DOHH2 (cell line): Measurements from ENCODE around the gene DISC1.

Experiments used
- H3F3A ChIP-seq: fragments of 200-600 bp; sonication (generic), shearing (Covaris generic); 2 replicates; pipeline ENCODE4 v1.6.0; 2016; ENCODE audit warnings: antibody characterized with exemption, mild to moderate bottlenecking; ENCODE audit not compliant: control insufficient read depth, insufficient read depth
- H3K27ac ChIP-seq: fragments of 200-600 bp; sonication (generic); 2 replicates; pipeline ENCODE4 v1.5.1; 2014; ENCODE audit warnings: low read depth, mild to moderate bottlenecking, low read length, moderate library complexity
- H3K27me3 ChIP-seq: fragments of 200-600 bp; sonication (generic); 2 replicates; pipeline ENCODE4 v1.6.1; 2014; ENCODE audit warnings: mild to moderate bottlenecking, low read length, mixed read lengths; ENCODE audit not compliant: control insufficient read depth
- H3K36me3 ChIP-seq: fragments of 200-600 bp; sonication (generic); 2 replicates; pipeline ENCODE4 v1.6.1; 2014; ENCODE audit warnings: mild to moderate bottlenecking, low read length, moderate library complexity, mixed read lengths; ENCODE audit not compliant: control insufficient read depth
- H3K4me1 ChIP-seq: fragments of 200-600 bp; sonication (generic); 2 replicates; pipeline ENCODE4 v1.6.1; 2014; ENCODE audit warnings: mild to moderate bottlenecking, low read length, mixed read lengths; ENCODE audit not compliant: control insufficient read depth
- H3K4me2 ChIP-seq: fragments of 200-600 bp; sonication (generic); 2 replicates; pipeline ENCODE4 v1.6.0; 2014; ENCODE audit warnings: mild to moderate bottlenecking, low read length, moderate library complexity
- H3K4me3 ChIP-seq: fragments of 200-600 bp; sonication (generic); 2 replicates; pipeline ENCODE4 v1.5.1; 2014; ENCODE audit warnings: mild to moderate bottlenecking, low read length, mixed read lengths
- H3K79me2 ChIP-seq: fragments of 200-600 bp; sonication (generic); 2 replicates; pipeline ENCODE4 v1.6.1; 2014; ENCODE audit warnings: mild to moderate bottlenecking, low read length, mixed read lengths; ENCODE audit not compliant: control insufficient read depth
- H3K9me2 ChIP-seq: fragments of 200-600 bp; sonication (generic); replicated peaks from 2 replicates; pipeline ENCODE4 v1.6.1; 2014; ENCODE audit warnings: mild to moderate bottlenecking, low read length, mixed read lengths; ENCODE audit not compliant: control insufficient read depth
- H3K9me3 ChIP-seq: fragments of 200-600 bp; sonication (generic); 2 replicates; pipeline ENCODE4 v1.6.1; 2014; ENCODE audit warnings: antibody characterized with exemption, low read length, mixed read lengths; ENCODE audit not compliant: control insufficient read depth, insufficient read depth
- H4K20me1 ChIP-seq: fragments of 200-600 bp; sonication (generic); 2 replicates; pipeline ENCODE4 v1.6.0; 2014; ENCODE audit warnings: low read depth, mild to moderate bottlenecking, antibody characterized with exemption, low read length, moderate library complexity; ENCODE audit not compliant: control insufficient read depth, insufficient read depth
- EZH2phosphoT487 ChIP-seq: fragments of 200-600 bp; sonication (generic); IDR thresholded peaks from 2 replicates; pipeline ENCODE4 v1.6.1; 2017; ENCODE audit warnings: borderline replicate concordance, mild to moderate bottlenecking, antibody characterized with exemption, low read length, moderate library complexity, mixed read lengths
- TF ChIP-seq, protein P1 (sequence below): fragments of 200-600 bp; sonication (generic); IDR thresholded peaks from one replicate; pipeline ENCODE4 v1.5.1; 2014; ENCODE audit warnings: antibody characterized with exemption, mild to moderate bottlenecking, low read depth, low read length; ENCODE audit not compliant: poor library complexity, severe bottlenecking

The DISC1 gene

DNA sequence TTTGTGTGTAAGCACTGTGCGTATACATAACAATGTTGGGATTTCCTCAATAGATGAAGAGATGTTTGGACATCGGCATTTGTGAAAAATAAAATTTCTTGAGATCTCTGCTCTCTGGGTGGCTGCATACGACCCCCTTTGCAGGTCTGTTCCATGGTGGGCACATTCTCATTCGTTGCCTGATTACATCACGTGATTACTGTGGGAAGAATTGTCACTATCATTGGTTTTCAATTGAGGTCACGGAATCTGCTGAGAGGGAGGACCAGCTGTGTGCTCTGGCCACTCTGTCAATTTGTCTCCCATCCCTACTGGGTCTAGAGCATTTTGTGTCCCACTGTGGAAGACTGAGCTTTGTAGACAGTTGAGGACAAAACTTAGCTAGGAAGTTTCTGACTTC lies 81.8 kb downstream of the DISC1 start:
- H4K20me1 ChIP-seq, result no peaks in the 10 kb centered on the region
- no peak overlapping the region for H3K4me2 ChIP-seq
- no peaks in the 10 kb centered on the region for H3K9me3 ChIP-seq
- H3F3A ChIP-seq, result no peaks in the 10 kb centered on the region
- H3K4me1 ChIP-seq, result no peaks in the 10 kb centered on the region
- no peaks in the 10 kb centered on the region; the same call in 1 of the 2 replicates for H3K27me3 ChIP-seq
- no peak overlapping the region for H3K27ac ChIP-seq
- no peaks in the 10 kb centered on the region for H3K36me3 ChIP-seq
- no peaks in the 10 kb centered on the region for H3K79me2 ChIP-seq
- no peak for TF ChIP-seq EZH2phosphoT487
- TF ChIP-seq, protein P1, sequence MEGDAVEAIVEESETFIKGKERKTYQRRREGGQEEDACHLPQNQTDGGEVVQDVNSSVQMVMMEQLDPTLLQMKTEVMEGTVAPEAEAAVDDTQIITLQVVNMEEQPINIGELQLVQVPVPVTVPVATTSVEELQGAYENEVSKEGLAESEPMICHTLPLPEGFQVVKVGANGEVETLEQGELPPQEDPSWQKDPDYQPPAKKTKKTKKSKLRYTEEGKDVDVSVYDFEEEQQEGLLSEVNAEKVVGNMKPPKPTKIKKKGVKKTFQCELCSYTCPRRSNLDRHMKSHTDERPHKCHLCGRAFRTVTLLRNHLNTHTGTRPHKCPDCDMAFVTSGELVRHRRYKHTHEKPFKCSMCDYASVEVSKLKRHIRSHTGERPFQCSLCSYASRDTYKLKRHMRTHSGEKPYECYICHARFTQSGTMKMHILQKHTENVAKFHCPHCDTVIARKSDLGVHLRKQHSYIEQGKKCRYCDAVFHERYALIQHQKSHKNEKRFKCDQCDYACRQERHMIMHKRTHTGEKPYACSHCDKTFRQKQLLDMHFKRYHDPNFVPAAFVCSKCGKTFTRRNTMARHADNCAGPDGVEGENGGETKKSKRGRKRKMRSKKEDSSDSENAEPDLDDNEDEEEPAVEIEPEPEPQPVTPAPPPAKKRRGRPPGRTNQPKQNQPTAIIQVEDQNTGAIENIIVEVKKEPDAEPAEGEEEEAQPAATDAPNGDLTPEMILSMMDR, result no peak
- H3K4me3 ChIP-seq, result no peak overlapping the region
- H3K9me2 ChIP-seq, result no peaks in the 10 kb centered on the region

- H3K4me2 ChIP-seq, result no peak overlapping the region
- H3F3A ChIP-seq, result no peaks in the 10 kb centered on the region
- no peaks in the 10 kb centered on the region for H3K4me1 ChIP-seq
- H3K9me2 ChIP-seq, result no peaks in the 10 kb centered on the region
- no peaks in the 10 kb centered on the region for H3K27me3 ChIP-seq
- no peaks in the 10 kb centered on the region for H4K20me1 ChIP-seq
- H3K9me3 ChIP-seq, result no peaks in the 10 kb centered on the region
- no peak overlapping the region for H3K4me3 ChIP-seq
- no peaks in the 10 kb centered on the region for H3K79me2 ChIP-seq
- TF ChIP-seq, protein P1, result no peak
- no peak for TF ChIP-seq EZH2phosphoT487
- H3K27ac ChIP-seq, result no peak overlapping the region
- H3K36me3 ChIP-seq, result no peaks in the 10 kb centered on the region
Observed at GRCh38 chr1:231714440-231714839, 87.8 kb downstream of the DISC1 start.

- H3K4me3 ChIP-seq, result no peak overlapping the region
- H3K79me2 ChIP-seq, result no peaks in the 10 kb centered on the region
- no peak overlapping the region for H3K27ac ChIP-seq
- H3K4me2 ChIP-seq, result no peak overlapping the region
- no peaks in the 10 kb centered on the region for H3F3A ChIP-seq
- no peaks in the 10 kb centered on the region for H3K27me3 ChIP-seq
- H4K20me1 ChIP-seq, result no peaks in the 10 kb centered on the region
- TF ChIP-seq EZH2phosphoT487, result no peak
- TF ChIP-seq, protein P1, result no peak
- H3K36me3 ChIP-seq, result no peaks in the 10 kb centered on the region
- no peaks in the 10 kb centered on the region for H3K4me1 ChIP-seq
- no peaks in the 10 kb centered on the region for H3K9me2 ChIP-seq
- H3K9me3 ChIP-seq, result no peaks in the 10 kb centered on the region
Observed at GRCh38 chr1:231715816-231716722, 89.5 kb downstream of the DISC1 start.
